Neural progenitor cell (in vitro differentiated cells): ENCODE results near the gene CDC25B. TPM values are rescaled to one million over a fixed set of nuclear protein-coding genes. Genes with fewer than 3 reads are reported as not detected.

Experiments used
- DNase-seq: peaks from one replicate; pipeline ENCODE4 v3.0.0-alpha.2; 2016; ENCODE audit warnings: low spot score
- H2AFZ ChIP-seq: fragments of 200-600 bp; sonication (generic); replicated peaks from 2 replicates; pipeline ENCODE4 v1.6.1; 2016; ENCODE audit warnings: antibody characterized with exemption
- H3F3A ChIP-seq: fragments of 200-600 bp; sonication (generic); 2 replicates; pipeline ENCODE4 v1.6.1; 2016; ENCODE audit warnings: antibody characterized with exemption, low read depth
- H3K27ac ChIP-seq: fragments of 200-600 bp; sonication (generic); 2 replicates; pipeline ENCODE4 v1.5.1; 2016; ENCODE audit warnings: mild to moderate bottlenecking
- H3K27me3 ChIP-seq: fragments of 200-600 bp; sonication (generic); 2 replicates; pipeline ENCODE4 v1.6.1; 2016; ENCODE audit warnings: mild to moderate bottlenecking, moderate library complexity
- H3K36me3 ChIP-seq: fragments of 200-600 bp; sonication (generic); 2 replicates; pipeline ENCODE4 v1.5.1; 2016
- H3K4me1 ChIP-seq: fragments of 200-600 bp; sonication (generic); 2 replicates; pipeline ENCODE4 v1.6.1; 2016; ENCODE audit warnings: mixed run types
- H3K4me2 ChIP-seq: fragments of 200-600 bp; sonication (generic); 2 replicates; pipeline ENCODE4 v1.6.1; 2016
- H3K4me3 ChIP-seq: fragments of 200-600 bp; sonication (generic); 2 replicates; pipeline ENCODE4 v1.5.1; 2016
- H3K79me2 ChIP-seq: fragments of 200-600 bp; sonication (generic); 2 replicates; pipeline ENCODE4 v1.6.1; 2016; ENCODE audit warnings: low read depth
- H3K9ac ChIP-seq: fragments of 200-600 bp; sonication (generic); 2 replicates; pipeline ENCODE4 v1.6.1; 2016
- H3K9me3 ChIP-seq: fragments of 200-600 bp; sonication (generic); 2 replicates; pipeline ENCODE4 v1.5.1; 2016; ENCODE audit warnings: low read depth
- H4K20me1 ChIP-seq: fragments of 200-600 bp; sonication (generic); 2 replicates; pipeline ENCODE4 v1.6.1; 2016; ENCODE audit warnings: low read depth
- H3K27ac Mint-ChIP-seq: 3 replicates; pipeline ENCODE4 v1.8.0; 2021; ENCODE audit warnings: mixed read lengths
- H3K27me3 Mint-ChIP-seq: 2 replicates; pipeline ENCODE4 v1.8.0; 2022; ENCODE audit warnings: low read depth, mild to moderate bottlenecking, inconsistent platforms, moderate library complexity, mixed read lengths; ENCODE audit not compliant: insufficient read depth
- H3K36me3 Mint-ChIP-seq: 3 replicates; pipeline ENCODE4 v1.8.0; 2021; ENCODE audit warnings: mixed read lengths
- H3K4me1 Mint-ChIP-seq: 3 replicates; pipeline ENCODE4 v1.8.0; 2021; ENCODE audit warnings: mixed read lengths
- H3K4me3 Mint-ChIP-seq: 3 replicates; pipeline ENCODE4 v1.8.0; 2021; ENCODE audit warnings: mild to moderate bottlenecking, moderate library complexity, mixed read lengths
- H3K9me3 Mint-ChIP-seq: 3 replicates; pipeline ENCODE4 v1.8.0; 2020; ENCODE audit warnings: mixed read lengths
- EZH2 ChIP-seq: fragments of 200-600 bp; sonication (generic); IDR thresholded peaks from 2 replicates; pipeline ENCODE4 v1.6.1; 2017; ENCODE audit warnings: antibody characterized with exemption, mild to moderate bottlenecking, moderate library complexity
- EZH2phosphoT487 ChIP-seq: fragments of 200-600 bp; sonication (generic); IDR thresholded peaks from 2 replicates; pipeline ENCODE4 v1.6.1; 2017; ENCODE audit warnings: antibody characterized with exemption
- total RNA-seq: library from RNA; depleted of rRNA; stranded (reverse); fragments of >200 nt; gene quantifications from 2 replicates; pipeline ENCODE4 v1.2.3, GENCODE V29; 2015; ENCODE audit warnings: low replicate concordance
- TF ChIP-seq, protein P1 (sequence below): fragments of 200-600 bp; sonication (generic); IDR thresholded peaks from 2 replicates; pipeline ENCODE4 v1.5.1; 2017; ENCODE audit warnings: antibody characterized with exemption, mild to moderate bottlenecking

CDC25B gene
- total RNA-seq, 1 donor from 2014 or later = 9.3 TPM

DNA sequence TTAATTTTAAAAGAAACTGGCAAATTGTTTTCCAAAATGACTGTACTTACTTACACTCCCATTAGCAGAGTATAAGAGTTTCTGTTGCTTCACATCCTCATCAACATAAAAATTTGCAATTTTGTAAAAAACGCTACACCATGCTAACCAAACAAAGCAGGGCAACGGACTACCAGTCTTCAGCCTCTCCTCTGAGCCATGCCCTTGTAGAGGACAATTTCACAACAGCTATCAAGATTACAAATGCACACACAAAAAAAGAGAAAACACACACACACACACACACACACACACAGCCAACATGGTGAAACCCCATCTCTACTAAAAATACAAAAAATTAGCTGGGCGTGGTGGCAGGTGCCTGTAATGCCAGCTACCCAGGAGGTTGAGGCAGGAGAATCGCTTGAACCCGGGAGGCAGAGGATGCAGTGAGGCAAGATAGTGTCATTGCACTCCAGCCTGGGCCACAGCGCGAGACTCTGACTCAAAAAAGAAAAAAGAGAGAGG, 24.5 kb upstream of the CDC25B start:
- no peaks in the 10 kb centered on the region for H3K36me3 ChIP-seq
- Mint-ChIP-seq H3K27ac (no peak overlapping the region), H3K36me3 (no peaks in the 10 kb centered on the region), H3K4me1 (peaks cover 18% of the 10 kb centered on the region), H3K27me3 (peaks cover 19% of the 10 kb centered on the region), H3K4me3 (no peak overlapping the region), H3K9me3 (no peaks in the 10 kb centered on the region)
- TF ChIP-seq, protein P1, sequence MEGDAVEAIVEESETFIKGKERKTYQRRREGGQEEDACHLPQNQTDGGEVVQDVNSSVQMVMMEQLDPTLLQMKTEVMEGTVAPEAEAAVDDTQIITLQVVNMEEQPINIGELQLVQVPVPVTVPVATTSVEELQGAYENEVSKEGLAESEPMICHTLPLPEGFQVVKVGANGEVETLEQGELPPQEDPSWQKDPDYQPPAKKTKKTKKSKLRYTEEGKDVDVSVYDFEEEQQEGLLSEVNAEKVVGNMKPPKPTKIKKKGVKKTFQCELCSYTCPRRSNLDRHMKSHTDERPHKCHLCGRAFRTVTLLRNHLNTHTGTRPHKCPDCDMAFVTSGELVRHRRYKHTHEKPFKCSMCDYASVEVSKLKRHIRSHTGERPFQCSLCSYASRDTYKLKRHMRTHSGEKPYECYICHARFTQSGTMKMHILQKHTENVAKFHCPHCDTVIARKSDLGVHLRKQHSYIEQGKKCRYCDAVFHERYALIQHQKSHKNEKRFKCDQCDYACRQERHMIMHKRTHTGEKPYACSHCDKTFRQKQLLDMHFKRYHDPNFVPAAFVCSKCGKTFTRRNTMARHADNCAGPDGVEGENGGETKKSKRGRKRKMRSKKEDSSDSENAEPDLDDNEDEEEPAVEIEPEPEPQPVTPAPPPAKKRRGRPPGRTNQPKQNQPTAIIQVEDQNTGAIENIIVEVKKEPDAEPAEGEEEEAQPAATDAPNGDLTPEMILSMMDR = no peak
- TF ChIP-seq EZH2 = no peak
- no peak for TF ChIP-seq EZH2phosphoT487
- no peak for DNase-seq
- H3F3A ChIP-seq = peaks cover 16% of the 10 kb centered on the region
- peaks cover 11% of the 10 kb centered on the region for H3K4me1 ChIP-seq
- H3K9ac ChIP-seq = no peak overlapping the region
- H3K79me2 ChIP-seq = peaks cover 5% of the 10 kb centered on the region
- no peak overlapping the region for H3K4me2 ChIP-seq
- no peaks in the 10 kb centered on the region for H3K9me3 ChIP-seq
- no peak overlapping the region for H3K27ac ChIP-seq
- no peak overlapping the region for H2AFZ ChIP-seq
- H4K20me1 ChIP-seq = no peaks in the 10 kb centered on the region
- H3K4me3 ChIP-seq = no peak overlapping the region
- H3K27me3 ChIP-seq = peaks cover 40% of the 10 kb centered on the region

GRCh38 chr20:3775457-3776108, 20.5 kb upstream of the CDC25B start:
- Histone ChIP-seq H3K4me2 (no peak overlapping the region), H3K27ac (no peak overlapping the region), H3F3A (peaks cover 17% of the 10 kb centered on the region), H3K27me3 (peaks cover 65% of the 10 kb centered on the region), H3K36me3 (no peaks in the 10 kb centered on the region), H3K9ac (no peak overlapping the region), H3K4me3 (no peak overlapping the region), H4K20me1 (no peaks in the 10 kb centered on the region), H2AFZ (no peak overlapping the region), H3K9me3 (no peaks in the 10 kb centered on the region), H3K4me1 (no peaks in the 10 kb centered on the region), H3K79me2 (no peaks in the 10 kb centered on the region)
- no peak for DNase-seq
- Mint-ChIP-seq H3K4me1 (peaks cover 16% of the 10 kb centered on the region), H3K27ac (no peak overlapping the region), H3K36me3 (no peaks in the 10 kb centered on the region), H3K4me3 (no peak overlapping the region), H3K27me3 (peaks cover 33% of the 10 kb centered on the region), H3K9me3 (peaks cover 3% of the 10 kb centered on the region)
- TF ChIP-seq EZH2phosphoT487 (no peak), EZH2 (no peak)
- TF ChIP-seq, protein P1 = no peak

DNA sequence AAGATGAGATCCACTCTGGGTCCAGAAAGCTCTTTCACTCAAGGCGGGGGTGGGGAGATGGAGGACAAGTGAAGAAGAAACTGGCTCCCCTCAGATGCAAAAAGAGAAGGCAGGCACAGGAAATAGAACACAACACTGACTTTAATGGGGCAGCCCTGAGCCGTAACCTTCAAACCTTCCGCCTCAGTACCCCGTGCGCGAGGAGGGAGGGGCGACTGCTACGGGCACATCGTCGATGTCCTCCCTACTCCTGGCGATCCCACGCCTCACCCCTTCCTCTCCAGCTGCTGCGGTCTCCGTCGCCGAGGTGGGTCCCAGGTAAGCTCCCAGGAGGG, 18.8 kb upstream of the CDC25B start:
- Histone ChIP-seq H3K36me3 (no peaks in the 10 kb centered on the region), H4K20me1 (peaks cover 4% of the 10 kb centered on the region), H3K4me2 (peak overlapping the region; percentile 80), H3K9ac (no peak overlapping the region), H3K79me2 (no peaks in the 10 kb centered on the region), H3K9me3 (no peaks in the 10 kb centered on the region), H3K4me3 (peak overlapping the region; percentile 49), H3K4me1 (peaks cover 5% of the 10 kb centered on the region), H3K27me3 (peaks cover 62% of the 10 kb centered on the region), H3K27ac (no peak overlapping the region), H2AFZ (peak overlapping the region; percentile 95), H3F3A (peaks cover 26% of the 10 kb centered on the region)
- Mint-ChIP-seq H3K4me3 (peak overlapping the region; percentile 73), H3K36me3 (no peaks in the 10 kb centered on the region), H3K4me1 (peaks cover 24% of the 10 kb centered on the region), H3K9me3 (peaks cover 3% of the 10 kb centered on the region), H3K27me3 (peaks cover 38% of the 10 kb centered on the region), H3K27ac (no peak overlapping the region)
- TF ChIP-seq, protein P1 = no peak
- TF ChIP-seq EZH2 (no peak), EZH2phosphoT487 (no peak)
- peak; percentile 35 for DNase-seq
